Inflammatory macrophage treated with lipopolysaccharide for 4 hours (primary cell): ENCODE data around the gene BCORL1.

ENCODE experiments used
- DNase-seq: peaks from one replicate; pipeline ENCODE4 v3.0.0-alpha.2; 2020

Gene BCORL1

DNA sequence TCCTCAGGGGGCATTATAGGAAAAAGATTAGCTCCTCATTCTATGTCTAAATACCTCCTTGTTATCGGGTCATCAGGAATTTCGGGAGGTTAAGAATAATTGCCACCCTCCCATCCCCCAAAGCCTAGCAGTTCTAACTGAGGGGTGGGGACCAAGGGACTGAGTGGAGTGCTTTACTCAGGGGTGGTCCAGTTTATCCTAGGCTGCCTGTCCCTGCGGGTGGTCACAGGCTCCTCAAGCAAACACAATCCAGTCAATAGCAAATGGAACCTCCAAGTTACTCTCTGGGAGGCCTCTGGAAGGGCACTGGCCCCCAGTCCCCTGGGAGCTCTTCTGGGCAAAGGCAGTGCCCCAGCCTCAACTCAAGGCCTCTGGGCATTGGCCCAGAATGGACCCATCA, 121.2 kb downstream of the BCORL1 start:
- no peak for DNase-seq

DNA sequence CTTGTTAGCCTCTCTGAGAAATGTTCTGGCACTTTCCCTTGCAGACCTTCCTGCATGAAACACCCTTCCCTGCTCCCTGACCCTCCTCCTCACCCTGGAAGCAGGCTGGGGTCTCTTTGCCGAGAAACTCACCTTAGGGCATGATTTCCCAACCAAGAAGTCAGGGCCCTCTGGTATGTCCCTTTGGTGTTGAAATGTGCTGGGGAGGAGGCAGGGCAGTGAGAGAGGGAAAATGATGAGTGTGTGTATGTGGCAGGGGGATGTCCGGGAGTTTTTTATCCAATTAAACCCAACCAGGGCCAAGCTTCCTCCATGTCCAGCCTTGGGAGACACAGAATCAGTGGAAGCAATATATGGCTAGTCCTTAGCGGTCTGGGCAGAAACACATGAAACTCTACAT, 122.8 kb downstream of the BCORL1 start:
- DNase-seq = no peak

- DNase-seq = no peak
Measured at GRCh38 chrX:130106071-130106470, 123.6 kb downstream of the BCORL1 start.
